ENCODE measurements around the gene CASP8AP2. TPM values are rescaled to one million over a fixed set of nuclear protein-coding genes. Genes with fewer than 3 reads are reported as not detected.
A peak's percentile ranks its signal among the peaks of the same experiment; 100 is the strongest.

The CASP8AP2 gene
- total and polyA plus RNA-seq, 11 donors, result 4.4 to 16.2 (median 11.8) TPM

GRCh38 chr6:89797317-89797716, 32.4 kb upstream of the CASP8AP2 start:
- no peak overlapping the region for H3K27ac ChIP-seq
- H3K9me3 ChIP-seq, result no peaks in the 10 kb centered on the region
- no peaks in the 10 kb centered on the region for H3K27me3 ChIP-seq
- H3K4me3 ChIP-seq, result no peak overlapping the region
- WGBS, 4 donors, result 69 to 88% (median 84%) methylated on average over 7 of the region's 7 CpGs
- ATAC-seq, result peak in 3 of 4 donors; percentile 59 to 69 (median 62)
- peaks cover 0 to 18% (median 0%) of the 10 kb centered on the region in 12 donors for H3K4me1 ChIP-seq
- peaks cover 0 to 69% (median 52%) of the 10 kb centered on the region in 9 donors for H3K36me3 ChIP-seq
- DNase-seq, result peak in 3 of 5 donors; percentile 30 to 58 (median 51)
- intact Hi-C loops (cut with DNase I), result no loop called here
- TF ChIP-seq CTCF (IDR thresholded peaks at IDR 0.05), result no peak
- no peak for TF ChIP-seq POLR2A (IDR thresholded peaks at IDR 0.05)

- Histone ChIP-seq H3K4me3 (no peak overlapping the region), H3K27ac (no peak overlapping the region), H3K4me1 (peaks cover 0 to 3% (median 0%) of the 10 kb centered on the region in 12 donors), H3K9me3 (no peaks in the 10 kb centered on the region), H3K36me3 (peaks cover 0 to 59% (median 45%) of the 10 kb centered on the region in 9 donors), H3K27me3 (no peaks in the 10 kb centered on the region)
- no peak for TF ChIP-seq CTCF (IDR thresholded peaks at IDR 0.05)
- TF ChIP-seq POLR2A (IDR thresholded peaks at IDR 0.05), result no peak
- no peak for DNase-seq
- intact Hi-C loops (cut with DNase I), result no loop called here
- no peak for ATAC-seq
- WGBS, 4 donors, result 91 to 97% (median 94%) methylated on average over 8 of the region's 8 CpGs
Measured at GRCh38 chr6:89799096-89799495, 30.6 kb upstream of the CASP8AP2 start.

GRCh38 chr6:89799756-89800155, 29.9 kb upstream of the CASP8AP2 start:
- intact Hi-C loops (cut with DNase I), result no loop called here
- H3K36me3 ChIP-seq, result peaks cover 0 to 58% (median 39%) of the 10 kb centered on the region in 9 donors
- 78 to 82% (median 79%) methylated on average over 2 of the region's 2 CpGs for WGBS, 4 donors

GRCh38 chr6:89803271-89803670, 26.4 kb upstream of the CASP8AP2 start:
- H3K4me1 ChIP-seq, result peaks cover 0 to 5% (median 0%) of the 10 kb centered on the region in 12 donors
- ATAC-seq (no peak), DNase-seq (no peak)
- H3K27me3 ChIP-seq, result no peaks in the 10 kb centered on the region
- intact Hi-C loops (cut with DNase I), result no loop called here
- H3K36me3 ChIP-seq, result peaks cover 0 to 48% (median 32%) of the 10 kb centered on the region in 9 donors
- H3K27ac ChIP-seq, result no peak overlapping the region
- 95 to 96% (median 96%) methylated on average over 10 of the region's 10 CpGs for WGBS, 4 donors
- TF ChIP-seq POLR2A (IDR thresholded peaks at IDR 0.05) (no peak), CTCF (IDR thresholded peaks at IDR 0.05) (no peak)
- H3K9me3 ChIP-seq, result no peaks in the 10 kb centered on the region
- H3K4me3 ChIP-seq, result no peak overlapping the region

More at GRCh38 chr6:89799756-89800155, 29.9 kb upstream of the CASP8AP2 start:
- ATAC-seq (no peak), DNase-seq (no peak)
- TF ChIP-seq CTCF (IDR thresholded peaks at IDR 0.05) (no peak), POLR2A (IDR thresholded peaks at IDR 0.05) (no peak)
- H3K4me1 ChIP-seq, result no peaks in the 10 kb centered on the region
- no peak overlapping the region for H3K4me3 ChIP-seq
- no peak overlapping the region for H3K27ac ChIP-seq
- no peaks in the 10 kb centered on the region for H3K9me3 ChIP-seq
- no peaks in the 10 kb centered on the region for H3K27me3 ChIP-seq

All from heart left ventricle (tissue), 16 donors.